Osteoblast (primary cell): ENCODE results near the gene WDR86. TPM values are rescaled to one million over a fixed set of nuclear protein-coding genes. Genes with fewer than 3 reads are reported as not detected.

Source experiments
- DNase-seq: peaks from one replicate; pipeline ENCODE4 v3.0.0; 2011; ENCODE audit warnings: low spot score, mixed read lengths; ENCODE audit not compliant: insufficient read length; ENCODE audit errors: missing footprints
- H2AFZ ChIP-seq: 2 replicates; pipeline ENCODE4 v1.6.0; 2011; ENCODE audit warnings: mild to moderate bottlenecking, low read length
- H3K27ac ChIP-seq: 2 replicates; pipeline ENCODE4 v1.5.1; 2011; ENCODE audit warnings: mild to moderate bottlenecking, low read depth, low read length, moderate library complexity
- H3K27me3 ChIP-seq: 2 replicates; pipeline ENCODE4 v1.6.0; 2012; ENCODE audit warnings: mild to moderate bottlenecking, control low read depth, inconsistent platforms, low read length, moderate library complexity; ENCODE audit not compliant: insufficient read depth
- H3K36me3 ChIP-seq: 2 replicates; pipeline ENCODE4 v1.5.1; 2011; ENCODE audit warnings: mild to moderate bottlenecking, low read length, control low read depth, moderate library complexity; ENCODE audit not compliant: insufficient read depth
- H3K4me1 ChIP-seq: 2 replicates; pipeline ENCODE4 v1.5.1; 2011; ENCODE audit warnings: mild to moderate bottlenecking, low read length, control low read depth, moderate library complexity; ENCODE audit not compliant: insufficient read depth
- H3K4me2 ChIP-seq: 2 replicates; pipeline ENCODE4 v1.6.0; 2011; ENCODE audit warnings: mild to moderate bottlenecking, low read length; ENCODE audit not compliant: insufficient read depth
- H3K4me3 ChIP-seq: fragments of 200-600 bp; sonication (generic); 3 replicates; pipeline ENCODE4 v1.5.1; 2012; ENCODE audit warnings: mild to moderate bottlenecking, low read length, inconsistent platforms; ENCODE audit not compliant: insufficient read depth
- H3K79me2 ChIP-seq: 2 replicates; pipeline ENCODE4 v1.6.0; 2012; ENCODE audit warnings: mild to moderate bottlenecking, low read length, control low read depth, inconsistent platforms; ENCODE audit not compliant: insufficient read depth
- H3K9me3 ChIP-seq: 2 replicates; pipeline ENCODE4 v1.5.1; 2011; ENCODE audit warnings: low read depth, low read length, control low read depth
- H4K20me1 ChIP-seq: 2 replicates; pipeline ENCODE4 v1.6.0; 2012; ENCODE audit warnings: mild to moderate bottlenecking, low read length, control low read depth; ENCODE audit not compliant: insufficient read depth
- total RNA-seq: library from RNA; depleted of rRNA; stranded (reverse); fragments of >200 nt; gene quantifications from 2 replicates; pipeline ENCODE4 v1.2.3, GENCODE V29; 2012
- TF ChIP-seq, protein P1 (sequence below): IDR thresholded peaks from 2 replicates; pipeline ENCODE4 v1.5.1; 2011; ENCODE audit warnings: mild to moderate bottlenecking, low read depth, low read length, moderate library complexity; ENCODE audit errors: extremely low read depth

Gene WDR86
- total RNA-seq, 1 donor, result 15.6 TPM

DNA sequence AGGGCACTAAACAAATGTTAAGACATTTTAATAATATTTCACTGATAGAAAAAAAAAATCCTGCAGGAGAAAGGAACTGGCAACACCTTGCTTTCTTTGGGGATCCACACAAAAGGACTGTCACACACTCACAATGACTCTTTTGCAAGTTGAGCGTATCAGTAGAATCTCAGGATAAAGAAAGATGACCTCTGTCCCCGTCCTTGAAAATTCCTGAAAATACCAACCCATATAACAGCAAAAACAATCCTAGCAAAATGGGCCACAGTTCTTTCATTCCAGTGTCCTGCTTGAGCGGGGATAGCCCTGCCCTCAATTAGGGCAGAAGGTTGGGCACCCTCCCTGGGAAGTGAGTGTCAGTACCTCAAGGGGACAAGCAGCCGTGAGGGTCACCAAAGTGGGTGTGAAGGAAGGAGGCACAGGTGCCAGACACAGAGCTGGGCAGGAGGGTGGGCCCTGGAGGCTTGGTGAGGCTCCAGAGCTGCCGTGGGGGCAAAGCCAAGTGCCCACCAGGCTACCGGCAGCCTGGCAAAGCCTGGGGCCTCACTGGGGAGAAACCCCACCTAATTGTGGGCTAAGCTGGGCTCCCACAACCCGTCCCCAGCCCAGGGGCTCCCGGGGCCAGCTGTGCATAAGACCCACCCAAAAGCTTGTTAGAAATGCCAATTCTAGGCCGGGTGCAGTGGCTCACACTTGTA is 2.8 kb downstream of the WDR86 start:
- no peaks in the 10 kb centered on the region for H3K9me3 ChIP-seq

DNA sequence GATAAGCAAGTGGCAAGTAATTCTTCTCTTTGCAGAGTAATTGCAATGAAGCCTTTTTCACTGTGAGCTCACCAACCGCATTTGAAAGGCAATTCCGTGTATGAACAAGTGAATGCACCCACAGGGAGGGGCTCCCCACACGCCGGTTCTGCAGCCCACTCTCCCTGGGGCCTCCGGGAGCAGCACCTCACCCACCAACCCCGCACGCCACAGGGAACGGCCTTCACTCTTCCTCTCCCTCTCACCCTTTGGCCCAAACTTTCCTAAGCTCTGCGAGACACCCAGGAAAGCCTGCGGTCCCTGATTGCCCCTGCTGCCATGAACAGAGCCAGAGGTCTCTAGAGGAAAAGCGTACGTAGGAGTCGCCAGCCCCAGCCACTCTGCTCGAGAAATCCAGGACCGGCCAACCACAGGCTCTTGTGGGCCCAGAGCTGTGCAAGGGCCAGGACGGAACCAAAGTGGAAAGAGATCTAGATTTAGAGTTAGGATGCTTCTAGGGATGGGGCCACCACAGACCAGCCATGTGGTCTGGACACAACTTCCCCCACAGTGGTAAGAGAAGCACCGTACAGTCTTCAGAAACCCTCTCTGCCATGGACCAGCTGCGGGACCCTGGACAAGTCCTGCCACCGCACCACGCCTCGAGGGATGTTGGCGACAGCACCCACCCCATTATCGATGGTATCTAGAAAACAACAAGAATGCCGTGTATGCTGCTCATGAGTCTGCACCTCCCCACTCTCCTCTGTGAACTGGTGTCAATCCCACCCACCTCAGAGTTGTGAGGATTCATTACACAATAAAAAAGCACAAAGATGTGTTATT is 3.6 kb downstream of the WDR86 start:
- DNase-seq, result peak; percentile 55
- H4K20me1 ChIP-seq, result no peaks in the 10 kb centered on the region
- H3K27me3 ChIP-seq, result peaks cover 33% of the 10 kb centered on the region
- TF ChIP-seq, protein P1, sequence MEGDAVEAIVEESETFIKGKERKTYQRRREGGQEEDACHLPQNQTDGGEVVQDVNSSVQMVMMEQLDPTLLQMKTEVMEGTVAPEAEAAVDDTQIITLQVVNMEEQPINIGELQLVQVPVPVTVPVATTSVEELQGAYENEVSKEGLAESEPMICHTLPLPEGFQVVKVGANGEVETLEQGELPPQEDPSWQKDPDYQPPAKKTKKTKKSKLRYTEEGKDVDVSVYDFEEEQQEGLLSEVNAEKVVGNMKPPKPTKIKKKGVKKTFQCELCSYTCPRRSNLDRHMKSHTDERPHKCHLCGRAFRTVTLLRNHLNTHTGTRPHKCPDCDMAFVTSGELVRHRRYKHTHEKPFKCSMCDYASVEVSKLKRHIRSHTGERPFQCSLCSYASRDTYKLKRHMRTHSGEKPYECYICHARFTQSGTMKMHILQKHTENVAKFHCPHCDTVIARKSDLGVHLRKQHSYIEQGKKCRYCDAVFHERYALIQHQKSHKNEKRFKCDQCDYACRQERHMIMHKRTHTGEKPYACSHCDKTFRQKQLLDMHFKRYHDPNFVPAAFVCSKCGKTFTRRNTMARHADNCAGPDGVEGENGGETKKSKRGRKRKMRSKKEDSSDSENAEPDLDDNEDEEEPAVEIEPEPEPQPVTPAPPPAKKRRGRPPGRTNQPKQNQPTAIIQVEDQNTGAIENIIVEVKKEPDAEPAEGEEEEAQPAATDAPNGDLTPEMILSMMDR, result no peak
- no peaks in the 10 kb centered on the region for H3K36me3 ChIP-seq
- H3K9me3 ChIP-seq, result no peaks in the 10 kb centered on the region
- no peak overlapping the region for H3K4me3 ChIP-seq
- H3K4me1 ChIP-seq, result peaks cover 15% of the 10 kb centered on the region
- no peak overlapping the region for H3K27ac ChIP-seq
- no peaks in the 10 kb centered on the region for H3K79me2 ChIP-seq
- H2AFZ ChIP-seq, result no peak overlapping the region
- no peak overlapping the region for H3K4me2 ChIP-seq

More for the DNA sequence above, 2.8 kb downstream of the WDR86 start:
- Histone ChIP-seq H3K4me1 (peaks cover 15% of the 10 kb centered on the region), H3K27me3 (peaks cover 40% of the 10 kb centered on the region), H3K27ac (no peak overlapping the region), H3K4me2 (no peak overlapping the region), H4K20me1 (no peaks in the 10 kb centered on the region), H3K79me2 (no peaks in the 10 kb centered on the region), H3K36me3 (no peaks in the 10 kb centered on the region), H2AFZ (no peak overlapping the region), H3K4me3 (no peak overlapping the region)
- peak; percentile 71 for DNase-seq
- TF ChIP-seq, protein P1, result no peak

DNA sequence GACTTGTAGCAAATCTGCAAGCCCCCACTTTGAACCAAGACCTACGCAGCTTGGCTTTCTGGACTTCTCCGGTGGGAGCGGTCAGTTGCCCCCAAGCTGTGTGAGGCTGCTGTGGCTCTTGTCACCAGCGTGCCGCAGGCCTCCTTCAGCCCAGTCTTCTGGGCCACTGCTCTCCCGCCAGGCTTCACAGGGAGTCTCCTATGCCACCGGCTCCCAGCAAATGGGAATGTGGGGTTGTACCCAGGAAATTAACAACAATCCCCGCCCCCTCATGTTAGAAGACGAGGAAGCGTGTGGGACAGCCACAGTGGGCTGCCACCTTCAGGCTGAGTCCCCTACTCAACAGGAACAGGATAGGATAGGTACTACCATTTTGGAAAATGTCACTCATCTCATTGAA is 4.2 kb downstream of the WDR86 start:
- Histone ChIP-seq H3K36me3 (no peaks in the 10 kb centered on the region), H3K4me2 (no peak overlapping the region), H3K27ac (no peak overlapping the region), H4K20me1 (no peaks in the 10 kb centered on the region), H3K27me3 (peaks cover 26% of the 10 kb centered on the region), H2AFZ (no peak overlapping the region), H3K4me1 (peaks cover 15% of the 10 kb centered on the region), H3K9me3 (no peaks in the 10 kb centered on the region), H3K79me2 (no peaks in the 10 kb centered on the region), H3K4me3 (no peak overlapping the region)
- TF ChIP-seq, protein P1, result no peak
- DNase-seq, result peak; percentile 83

DNA sequence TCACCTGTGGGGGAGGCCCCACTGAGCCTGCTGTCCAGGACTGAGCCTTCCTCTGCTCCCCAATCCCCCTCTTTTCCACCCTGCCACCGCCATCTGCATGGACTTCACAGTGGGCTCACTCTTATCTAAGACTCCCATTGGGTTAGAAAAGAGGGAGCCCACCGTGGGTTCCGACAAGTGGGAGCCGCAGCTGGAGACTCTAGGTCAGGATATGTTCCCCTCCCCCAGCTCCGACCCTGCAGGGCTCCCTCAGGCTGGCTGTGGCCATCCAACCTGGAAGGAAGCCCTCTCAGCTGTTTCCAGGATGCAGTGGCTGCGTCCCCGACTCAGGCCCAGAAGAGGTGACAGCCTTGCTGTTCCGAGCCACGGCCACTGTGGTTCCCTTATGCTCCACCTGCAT is 4.8 kb downstream of the WDR86 start:
- Histone ChIP-seq H3K27me3 (peaks cover 21% of the 10 kb centered on the region), H4K20me1 (no peaks in the 10 kb centered on the region), H2AFZ (no peak overlapping the region), H3K36me3 (no peaks in the 10 kb centered on the region), H3K27ac (no peak overlapping the region), H3K9me3 (no peaks in the 10 kb centered on the region), H3K4me1 (peaks cover 15% of the 10 kb centered on the region), H3K4me3 (no peak overlapping the region), H3K4me2 (no peak overlapping the region), H3K79me2 (no peaks in the 10 kb centered on the region)
- TF ChIP-seq, protein P1, result no peak
- DNase-seq, result no peak
